Coronary artery (tissue), 2 donors: ENCODE measurements around the gene UNC13D.
"Not testable (repeated sequence)": the region's sequence is repeated elsewhere in the genome, so short reads cannot be mapped to it uniquely, and the experiment has no call there.

Experiments
- DNase-seq: peaks from one replicate; pipeline ENCODE4 v3.0.0-alpha.2; 2017; ENCODE audit warnings: low spot score
- H3K27ac ChIP-seq, 2 donors: fragments of 200-600 bp; sonication (generic); one replicate each; pipeline ENCODE4 v1.5.1; 2016 to 2019
- H3K4me3 ChIP-seq: fragments of 200-600 bp; sonication (generic); 2 replicates; pipeline ENCODE4 v1.5.1; 2016; ENCODE audit warnings: mild to moderate bottlenecking, moderate library complexity
- CTCF ChIP-seq: fragments of 200-600 bp; sonication (generic); IDR thresholded peaks from one replicate; pipeline ENCODE4 v1.5.1; 2019; ENCODE audit warnings: antibody characterized with exemption

The UNC13D gene

GRCh38 chr17:75872434-75873351 lies 28.5 kb upstream of the UNC13D start:
- no peak for TF ChIP-seq CTCF
- DNase-seq, result peak; percentile 96
- peak overlapping the region; percentile 96 to 97 for H3K27ac ChIP-seq
- H3K4me3 ChIP-seq, result peak overlapping the region; percentile 51

- H3K4me3 ChIP-seq, result peak overlapping the region; percentile 60
These were observed 26.0 kb upstream of the UNC13D start for GRCh38 chr17:75870228-75870627.

GRCh38 chr17:75869282-75870141 lies 25.3 kb upstream of the UNC13D start:
- TF ChIP-seq CTCF, result no peak
- peak overlapping the region; percentile 60 for H3K4me3 ChIP-seq

More at GRCh38 chr17:75870228-75870627, 26.0 kb upstream of the UNC13D start:
- H3K27ac ChIP-seq, result peak overlapping the region; percentile 92 to 94
- DNase-seq, result not testable (repeated sequence)

DNA sequence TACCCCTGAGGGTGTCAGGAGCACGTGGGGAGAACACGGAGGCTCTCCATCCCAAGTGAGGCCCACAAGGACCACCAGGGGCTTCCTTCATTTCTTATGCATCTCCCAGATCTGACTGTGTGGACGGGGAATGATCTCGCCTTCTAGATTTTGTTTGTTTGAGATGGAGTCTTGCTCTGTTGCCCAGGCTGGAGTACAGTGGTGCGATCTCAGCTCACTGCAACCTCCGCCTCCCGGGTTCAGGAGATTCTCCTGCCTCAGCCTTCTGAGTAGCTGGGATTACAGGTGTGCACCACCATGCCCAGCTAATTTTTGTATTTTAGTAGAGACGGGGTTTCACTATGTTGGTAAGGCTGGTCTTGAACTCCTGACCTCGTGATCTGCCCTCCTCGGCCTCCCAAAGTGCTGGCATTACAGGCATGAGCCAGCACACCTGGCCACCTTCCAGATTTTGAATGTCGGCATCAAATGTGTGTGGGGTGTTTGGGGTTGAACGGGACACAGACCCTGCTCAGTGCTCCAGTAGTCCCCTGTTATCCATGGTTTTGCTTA lies 24.6 kb upstream of the UNC13D start:
- not testable (repeated sequence) for DNase-seq
- Histone ChIP-seq H3K4me3 (peak overlapping the region; percentile 60), H3K27ac (peak overlapping the region; percentile 92 to 94)

More at GRCh38 chr17:75869282-75870141, 25.3 kb upstream of the UNC13D start:
- H3K27ac ChIP-seq, result peak overlapping the region; percentile 92 to 94
- peak; percentile 87 for DNase-seq

DNA sequence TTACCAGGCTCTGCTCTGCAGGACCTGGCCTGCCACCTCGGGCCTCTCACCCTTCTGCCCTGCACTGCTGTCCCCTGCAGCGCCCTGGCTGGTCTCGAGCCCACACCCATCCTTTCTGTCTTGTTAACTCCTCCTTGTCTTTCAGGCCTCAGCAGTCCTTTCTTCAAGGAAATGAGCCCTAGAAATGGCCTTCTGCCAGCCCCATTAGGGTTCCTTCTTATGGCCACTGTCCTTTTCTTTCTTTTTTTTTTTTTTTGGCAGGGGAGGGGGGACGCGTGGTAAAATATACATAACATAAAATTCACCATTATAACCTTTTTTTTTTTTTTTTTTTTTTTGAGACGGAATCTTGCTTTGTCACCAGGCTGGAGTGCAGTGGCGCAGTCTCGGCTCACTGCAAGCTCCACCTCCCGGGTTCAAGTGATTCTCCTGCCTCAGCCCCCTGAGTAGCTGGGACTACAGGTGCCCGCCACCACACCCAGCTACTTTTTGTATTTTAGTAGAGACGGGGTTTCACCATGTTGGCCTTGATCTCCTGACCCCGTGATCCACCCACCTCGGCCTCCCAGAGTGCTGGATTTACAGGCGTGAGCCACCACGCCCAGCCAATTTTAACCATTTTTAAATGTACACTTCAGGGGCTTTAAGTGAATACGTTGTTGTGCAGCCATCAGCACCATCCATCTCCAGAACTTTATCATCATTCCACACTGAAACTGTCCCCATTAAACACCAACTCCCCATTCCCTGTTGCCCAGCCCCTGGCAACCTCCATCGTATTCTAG lies 21.4 kb upstream of the UNC13D start:
- peak overlapping the region; percentile 69 to 75 for H3K27ac ChIP-seq
- not testable (repeated sequence) for H3K4me3 ChIP-seq, DNase-seq

DNA sequence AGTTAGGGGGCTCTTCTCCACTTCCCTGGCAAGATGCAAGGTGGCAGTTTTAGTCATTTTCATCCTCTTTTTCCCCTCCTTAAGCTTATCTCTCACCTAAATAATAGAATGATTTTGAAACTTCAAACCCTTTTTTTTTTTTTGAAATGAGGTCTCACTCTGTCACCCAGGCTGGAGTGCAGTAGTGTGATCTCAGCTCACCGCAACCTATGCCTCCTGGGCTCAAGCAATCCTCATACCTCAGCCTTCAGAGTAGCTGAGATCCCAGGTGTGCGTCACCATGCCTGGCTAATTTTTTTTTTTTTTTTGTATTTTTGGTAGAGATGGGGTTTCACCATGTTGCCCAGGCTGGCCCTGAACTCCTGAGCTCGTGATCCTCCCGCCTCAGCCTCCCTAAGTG lies 20.7 kb upstream of the UNC13D start:
- DNase-seq, H3K4me3 ChIP-seq: not testable (repeated sequence)
- H3K27ac ChIP-seq, result peak overlapping the region; percentile 75 to 91

DNA sequence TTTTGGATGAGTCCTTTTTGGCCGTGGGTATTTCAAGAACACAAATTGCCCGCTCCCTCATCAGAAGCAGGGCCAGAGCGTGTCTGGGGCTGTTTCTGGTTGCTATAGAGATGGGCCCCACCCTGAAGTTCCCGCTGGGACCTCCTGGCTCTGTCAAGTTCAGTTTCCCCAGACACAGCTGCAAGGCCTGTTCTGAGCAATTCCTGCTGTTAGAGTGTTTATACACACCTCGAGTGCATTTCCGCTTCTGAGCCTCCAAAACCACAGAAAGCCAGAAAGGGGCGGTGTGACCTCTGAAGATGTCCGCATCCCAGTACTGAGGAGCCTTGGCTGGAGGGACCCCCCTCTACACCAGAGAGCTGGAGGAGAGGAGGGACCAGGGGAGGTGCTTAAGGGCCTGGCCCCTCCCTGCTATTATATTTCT lies 20.3 kb upstream of the UNC13D start:
- Histone ChIP-seq H3K4me3 (no peak overlapping the region), H3K27ac (peak overlapping the region; percentile 75 to 91)
- TF ChIP-seq CTCF, result no peak
- peak; percentile 95 for DNase-seq

- no peak for TF ChIP-seq CTCF
- Histone ChIP-seq H3K27ac (peak overlapping the region in 1 of 2 donors; percentile 56), H3K4me3 (no peak overlapping the region)
- DNase-seq, result no peak
These were observed 17.7 kb upstream of the UNC13D start for GRCh38 chr17:75861927-75862317.

DNA sequence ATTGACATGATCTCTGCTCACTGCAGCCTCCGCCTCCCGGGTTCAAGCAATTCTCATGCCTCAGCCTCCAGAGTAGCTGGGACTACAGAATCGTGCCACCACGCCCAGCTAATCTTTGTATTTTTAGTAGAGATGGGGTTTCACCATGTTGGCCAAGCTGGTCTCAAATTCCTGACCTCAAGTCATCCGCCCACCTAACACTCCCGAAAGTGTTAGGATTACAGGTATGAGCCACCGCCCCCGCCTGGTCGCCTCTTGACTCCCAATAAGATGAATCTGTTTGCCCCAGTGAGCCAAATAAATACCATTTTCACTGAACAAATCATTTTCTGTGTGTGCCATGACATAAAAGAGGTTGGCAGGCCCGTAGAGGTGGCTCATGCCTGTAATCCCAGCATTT lies 15.2 kb upstream of the UNC13D start:
- not testable (repeated sequence) for H3K4me3 ChIP-seq, DNase-seq
- H3K27ac ChIP-seq, result peak overlapping the region in 1 of 2 donors; percentile 72
